Measurements from ENCODE around the gene AKAP11. TPM values are rescaled to one million over a fixed set of nuclear protein-coding genes. Genes with fewer than 3 reads are reported as not detected.

Gene AKAP11
- total and polyA plus RNA-seq, 2 of the 13 experiments (the other 11 are each of a cell fraction or from before 2014, with no cell fraction given) = 7.2 to 9.8 TPM

- TF ChIP-seq TFDP2 (CRISPR knock-in tag; IDR thresholded peaks at IDR 0.05) (peak; percentile 98), KDM2A (CRISPR knock-in tag; IDR thresholded peaks at IDR 0.05; ENCODE audit: borderline replicate concordance, low read depth) (0 out of 2 replicates have a peak, but pooled peaks have one; percentile 20), ZNF777 (CRISPR knock-in tag; IDR thresholded peaks at IDR 0.05) (peak; percentile 49; the same call in 1 of the 2 replicates), ZNF451 (CRISPR knock-in tag; IDR thresholded peaks at IDR 0.05) (no peak), MTF1 (CRISPR knock-in tag; IDR thresholded peaks at IDR 0.05) (peak; percentile 90; the same call in 1 of the 2 replicates), ELF4 (CRISPR knock-in tag; IDR thresholded peaks at IDR 0.05; ENCODE audit: borderline replicate concordance) (no peak), YY1 (IDR thresholded peaks at IDR 0.05; ENCODE audit: insufficient read depth, insufficient replicate concordance, low read depth, low read length) (peak; percentile 24), ZNF510 (CRISPR knock-in tag; IDR thresholded peaks at IDR 0.05; ENCODE audit: low read depth) (peak; percentile 45; the same call in 1 of the 2 replicates), FOXO1 (CRISPR knock-in tag; IDR thresholded peaks at IDR 0.05) (no peak), ZNF761 (CRISPR knock-in tag; conservative IDR thresholded peaks at IDR 0.05) (no peak), SMARCC2 (IDR thresholded peaks at IDR 0.05) (no peak), MXI1 (IDR thresholded peaks at IDR 0.05; ENCODE audit: borderline replicate concordance, low read depth, low read length) (peak; percentile 96), ZNF572 (CRISPR knock-in tag; IDR thresholded peaks at IDR 0.05) (0 out of 2 replicates have a peak, but pooled peaks have one; percentile 66), ZBTB33 (CRISPR knock-in tag; IDR thresholded peaks at IDR 0.05) (0 out of 2 replicates have a peak, but pooled peaks have one; percentile 25), ARNTL (CRISPR knock-in tag; IDR thresholded peaks at IDR 0.05) (0 out of 2 replicates have a peak, but pooled peaks have one; percentile 17)
- TF ChIP-seq, protein P1, sequence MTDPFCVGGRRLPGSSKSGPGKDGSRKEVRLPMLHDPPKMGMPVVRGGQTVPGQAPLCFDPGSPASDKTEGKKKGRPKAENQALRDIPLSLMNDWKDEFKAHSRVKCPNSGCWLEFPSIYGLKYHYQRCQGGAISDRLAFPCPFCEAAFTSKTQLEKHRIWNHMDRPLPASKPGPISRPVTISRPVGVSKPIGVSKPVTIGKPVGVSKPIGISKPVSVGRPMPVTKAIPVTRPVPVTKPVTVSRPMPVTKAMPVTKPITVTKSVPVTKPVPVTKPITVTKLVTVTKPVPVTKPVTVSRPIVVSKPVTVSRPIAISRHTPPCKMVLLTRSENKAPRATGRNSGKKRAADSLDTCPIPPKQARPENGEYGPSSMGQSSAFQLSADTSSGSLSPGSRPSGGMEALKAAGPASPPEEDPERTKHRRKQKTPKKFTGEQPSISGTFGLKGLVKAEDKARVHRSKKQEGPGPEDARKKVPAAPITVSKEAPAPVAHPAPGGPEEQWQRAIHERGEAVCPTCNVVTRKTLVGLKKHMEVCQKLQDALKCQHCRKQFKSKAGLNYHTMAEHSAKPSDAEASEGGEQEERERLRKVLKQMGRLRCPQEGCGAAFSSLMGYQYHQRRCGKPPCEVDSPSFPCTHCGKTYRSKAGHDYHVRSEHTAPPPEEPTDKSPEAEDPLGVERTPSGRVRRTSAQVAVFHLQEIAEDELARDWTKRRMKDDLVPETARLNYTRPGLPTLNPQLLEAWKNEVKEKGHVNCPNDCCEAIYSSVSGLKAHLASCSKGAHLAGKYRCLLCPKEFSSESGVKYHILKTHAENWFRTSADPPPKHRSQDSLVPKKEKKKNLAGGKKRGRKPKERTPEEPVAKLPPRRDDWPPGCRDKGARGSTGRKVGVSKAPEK (CRISPR knock-in tag; IDR thresholded peaks at IDR 0.05; ENCODE audit: borderline replicate concordance) = no peak
- TF ChIP-seq, protein P2, sequence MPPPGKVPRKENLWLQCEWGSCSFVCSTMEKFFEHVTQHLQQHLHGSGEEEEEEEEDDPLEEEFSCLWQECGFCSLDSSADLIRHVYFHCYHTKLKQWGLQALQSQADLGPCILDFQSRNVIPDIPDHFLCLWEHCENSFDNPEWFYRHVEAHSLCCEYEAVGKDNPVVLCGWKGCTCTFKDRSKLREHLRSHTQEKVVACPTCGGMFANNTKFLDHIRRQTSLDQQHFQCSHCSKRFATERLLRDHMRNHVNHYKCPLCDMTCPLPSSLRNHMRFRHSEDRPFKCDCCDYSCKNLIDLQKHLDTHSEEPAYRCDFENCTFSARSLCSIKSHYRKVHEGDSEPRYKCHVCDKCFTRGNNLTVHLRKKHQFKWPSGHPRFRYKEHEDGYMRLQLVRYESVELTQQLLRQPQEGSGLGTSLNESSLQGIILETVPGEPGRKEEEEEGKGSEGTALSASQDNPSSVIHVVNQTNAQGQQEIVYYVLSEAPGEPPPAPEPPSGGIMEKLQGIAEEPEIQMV (CRISPR knock-in tag; IDR thresholded peaks at IDR 0.05; ENCODE audit: low read depth) = no peak
- TF ChIP-seq, protein P3, sequence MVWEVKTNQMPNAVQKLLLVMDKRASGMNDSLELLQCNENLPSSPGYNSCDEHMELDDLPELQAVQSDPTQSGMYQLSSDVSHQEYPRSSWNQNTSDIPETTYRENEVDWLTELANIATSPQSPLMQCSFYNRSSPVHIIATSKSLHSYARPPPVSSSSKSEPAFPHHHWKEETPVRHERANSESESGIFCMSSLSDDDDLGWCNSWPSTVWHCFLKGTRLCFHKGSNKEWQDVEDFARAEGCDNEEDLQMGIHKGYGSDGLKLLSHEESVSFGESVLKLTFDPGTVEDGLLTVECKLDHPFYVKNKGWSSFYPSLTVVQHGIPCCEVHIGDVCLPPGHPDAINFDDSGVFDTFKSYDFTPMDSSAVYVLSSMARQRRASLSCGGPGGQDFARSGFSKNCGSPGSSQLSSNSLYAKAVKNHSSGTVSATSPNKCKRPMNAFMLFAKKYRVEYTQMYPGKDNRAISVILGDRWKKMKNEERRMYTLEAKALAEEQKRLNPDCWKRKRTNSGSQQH (CRISPR knock-in tag; IDR thresholded peaks at IDR 0.05; ENCODE audit: low read depth) = no peak
These were observed 426 bp upstream of the AKAP11 start (continued) for GRCh38 chr13:42271337-42272114.
